ENCODE measurements around the gene PAXIP1. TPM values are rescaled to one million over a fixed set of nuclear protein-coding genes. Genes with fewer than 3 reads are reported as not detected.
"Not testable (repeated sequence)": the region's sequence is repeated elsewhere in the genome, so short reads cannot be mapped to it uniquely, and the experiment has no call there.

PAXIP1 gene, protein sequence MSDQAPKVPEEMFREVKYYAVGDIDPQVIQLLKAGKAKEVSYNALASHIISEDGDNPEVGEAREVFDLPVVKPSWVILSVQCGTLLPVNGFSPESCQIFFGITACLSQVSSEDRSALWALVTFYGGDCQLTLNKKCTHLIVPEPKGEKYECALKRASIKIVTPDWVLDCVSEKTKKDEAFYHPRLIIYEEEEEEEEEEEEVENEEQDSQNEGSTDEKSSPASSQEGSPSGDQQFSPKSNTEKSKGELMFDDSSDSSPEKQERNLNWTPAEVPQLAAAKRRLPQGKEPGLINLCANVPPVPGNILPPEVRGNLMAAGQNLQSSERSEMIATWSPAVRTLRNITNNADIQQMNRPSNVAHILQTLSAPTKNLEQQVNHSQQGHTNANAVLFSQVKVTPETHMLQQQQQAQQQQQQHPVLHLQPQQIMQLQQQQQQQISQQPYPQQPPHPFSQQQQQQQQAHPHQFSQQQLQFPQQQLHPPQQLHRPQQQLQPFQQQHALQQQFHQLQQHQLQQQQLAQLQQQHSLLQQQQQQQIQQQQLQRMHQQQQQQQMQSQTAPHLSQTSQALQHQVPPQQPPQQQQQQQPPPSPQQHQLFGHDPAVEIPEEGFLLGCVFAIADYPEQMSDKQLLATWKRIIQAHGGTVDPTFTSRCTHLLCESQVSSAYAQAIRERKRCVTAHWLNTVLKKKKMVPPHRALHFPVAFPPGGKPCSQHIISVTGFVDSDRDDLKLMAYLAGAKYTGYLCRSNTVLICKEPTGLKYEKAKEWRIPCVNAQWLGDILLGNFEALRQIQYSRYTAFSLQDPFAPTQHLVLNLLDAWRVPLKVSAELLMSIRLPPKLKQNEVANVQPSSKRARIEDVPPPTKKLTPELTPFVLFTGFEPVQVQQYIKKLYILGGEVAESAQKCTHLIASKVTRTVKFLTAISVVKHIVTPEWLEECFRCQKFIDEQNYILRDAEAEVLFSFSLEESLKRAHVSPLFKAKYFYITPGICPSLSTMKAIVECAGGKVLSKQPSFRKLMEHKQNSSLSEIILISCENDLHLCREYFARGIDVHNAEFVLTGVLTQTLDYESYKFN
- polyA plus RNA-seq (2013, experiment 1 of 4): 30.5 TPM
- 30.7 TPM for polyA plus RNA-seq (2013, experiment 2 of 4)
- polyA plus RNA-seq (2013, experiment 3 of 4): 23.0 TPM
- polyA plus RNA-seq (2013, experiment 4 of 4): 23.3 TPM

DNA sequence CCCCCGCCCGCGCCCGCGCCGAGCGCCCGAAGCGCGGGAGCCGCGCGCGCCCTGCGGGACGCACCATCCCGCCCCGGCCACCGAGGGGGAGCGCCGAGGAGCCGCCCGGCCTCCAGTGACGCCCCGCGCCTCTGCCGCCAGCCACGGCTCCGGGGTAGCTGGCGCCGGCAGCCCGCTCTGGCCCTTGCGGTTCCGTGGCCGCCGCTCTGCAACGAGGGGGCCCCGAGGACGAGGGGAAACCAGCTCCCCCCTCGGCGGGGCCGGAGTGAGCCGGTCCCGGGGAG lies at the start of gene PAXIP1:
PAXIP1 (minus strand) TSS at position 33 of the 284 bp plus-strand sequence. CDS start 195 bp downstream, outside the sequence.
- Histone ChIP-seq H3K9me3 (ENCODE audit: control insufficient read depth, low read length) (no peaks in the 10 kb centered on the region), H3K27ac (ENCODE audit: insufficient read depth, low read depth, low read length, poor library complexity, severe bottlenecking) (peak within 1 kb of the TSS; percentile 99), H3K36me3 (ENCODE audit: control insufficient read depth, insufficient read depth, low read length) (peaks cover 4% of the 10 kb centered on the region), H3K27me3 (ENCODE audit: control insufficient read depth, insufficient read depth, low read length, poor library complexity, severe bottlenecking) (no peaks in the 10 kb centered on the region), H3K4me1 (ENCODE audit: control insufficient read depth, insufficient read depth, low read length) (no peaks in the 10 kb centered on the region), H3K4me3 (ENCODE audit: insufficient read depth, low read depth, low read length) (peak within 1 kb of the TSS; percentile 98)
- 0% methylated on average over 44 of the region's 44 CpGs for WGBS, 2 experiments

DNA sequence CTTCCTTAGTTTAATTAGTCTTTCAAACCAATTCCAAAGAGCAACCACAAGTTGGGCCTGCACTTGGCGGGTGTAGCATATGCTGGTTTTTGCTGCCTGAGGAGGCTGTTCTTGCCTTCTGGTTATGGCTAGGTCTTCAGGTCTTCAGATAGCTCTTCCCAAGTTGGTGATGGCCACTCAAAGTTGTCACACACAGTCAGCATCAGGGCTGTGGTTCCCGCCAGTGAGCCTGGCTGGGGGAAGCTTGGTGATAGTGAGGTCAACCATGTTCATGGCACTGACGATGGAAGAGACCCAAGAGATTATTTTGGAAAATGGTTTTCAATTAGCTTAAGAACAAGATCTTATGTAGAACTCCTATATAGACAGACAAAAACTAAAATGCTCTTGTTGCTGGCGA lies 48.4 kb upstream of the PAXIP1 start:
- Histone ChIP-seq H3K27me3 (ENCODE audit: control insufficient read depth, insufficient read depth, low read length, poor library complexity, severe bottlenecking) (no peaks in the 10 kb centered on the region), H3K9me3 (ENCODE audit: control insufficient read depth, low read length) (no peaks in the 10 kb centered on the region), H3K36me3 (ENCODE audit: control insufficient read depth, insufficient read depth, low read length) (no peaks in the 10 kb centered on the region), H3K4me1 (ENCODE audit: control insufficient read depth, insufficient read depth, low read length) (no peaks in the 10 kb centered on the region), H3K27ac (ENCODE audit: insufficient read depth, low read depth, low read length, poor library complexity, severe bottlenecking) (no peak overlapping the region), H3K4me3 (ENCODE audit: insufficient read depth, low read depth, low read length) (no peak overlapping the region)
- WGBS, 2 experiments: 94 to 97% methylated on average over 4 of the region's 4 CpGs

- 88 to 95% methylated on average over 3 to 4 of the region's 4 CpGs for WGBS, 2 experiments
- Histone ChIP-seq H3K36me3 (ENCODE audit: control insufficient read depth, insufficient read depth, low read length) (no peaks in the 10 kb centered on the region), H3K27me3 (ENCODE audit: control insufficient read depth, insufficient read depth, low read length, poor library complexity, severe bottlenecking) (no peaks in the 10 kb centered on the region), H3K9me3 (ENCODE audit: control insufficient read depth, low read length) (no peaks in the 10 kb centered on the region), H3K27ac (ENCODE audit: insufficient read depth, low read depth, low read length, poor library complexity, severe bottlenecking) (no peak overlapping the region), H3K4me1 (ENCODE audit: control insufficient read depth, insufficient read depth, low read length) (no peaks in the 10 kb centered on the region), H3K4me3 (ENCODE audit: insufficient read depth, low read depth, low read length) (no peak overlapping the region)
Observed at GRCh38 chr7:155048006-155048405, 45.1 kb upstream of the PAXIP1 start.

- Histone ChIP-seq H3K27ac (ENCODE audit: insufficient read depth, low read depth, low read length, poor library complexity, severe bottlenecking) (no peak overlapping the region), H3K27me3 (ENCODE audit: control insufficient read depth, insufficient read depth, low read length, poor library complexity, severe bottlenecking) (no peaks in the 10 kb centered on the region), H3K9me3 (ENCODE audit: control insufficient read depth, low read length) (no peaks in the 10 kb centered on the region), H3K36me3 (ENCODE audit: control insufficient read depth, insufficient read depth, low read length) (no peaks in the 10 kb centered on the region), H3K4me1 (ENCODE audit: control insufficient read depth, insufficient read depth, low read length) (no peaks in the 10 kb centered on the region), H3K4me3 (ENCODE audit: insufficient read depth, low read depth, low read length) (no peak overlapping the region)
- WGBS, 2 experiments: 90 to 92% methylated on average over 4 of the region's 4 CpGs
Observed at GRCh38 chr7:155043756-155044155, 40.8 kb upstream of the PAXIP1 start.

- H3K9me3 ChIP-seq (ENCODE audit: control insufficient read depth, low read length): no peaks in the 10 kb centered on the region
- no peak overlapping the region for H3K4me3 ChIP-seq (ENCODE audit: insufficient read depth, low read depth, low read length)
- H3K27ac ChIP-seq (ENCODE audit: insufficient read depth, low read depth, low read length, poor library complexity, severe bottlenecking): no peak overlapping the region
- 87 to 94% methylated on average over 4 of the region's 4 CpGs for WGBS, 2 experiments
- H3K36me3 ChIP-seq (ENCODE audit: control insufficient read depth, insufficient read depth, low read length): no peaks in the 10 kb centered on the region
- no peaks in the 10 kb centered on the region for H3K4me1 ChIP-seq (ENCODE audit: control insufficient read depth, insufficient read depth, low read length)
- H3K27me3 ChIP-seq (ENCODE audit: control insufficient read depth, insufficient read depth, low read length, poor library complexity, severe bottlenecking): no peaks in the 10 kb centered on the region
Observed at GRCh38 chr7:155038335-155038734, 35.4 kb upstream of the PAXIP1 start.

DNA sequence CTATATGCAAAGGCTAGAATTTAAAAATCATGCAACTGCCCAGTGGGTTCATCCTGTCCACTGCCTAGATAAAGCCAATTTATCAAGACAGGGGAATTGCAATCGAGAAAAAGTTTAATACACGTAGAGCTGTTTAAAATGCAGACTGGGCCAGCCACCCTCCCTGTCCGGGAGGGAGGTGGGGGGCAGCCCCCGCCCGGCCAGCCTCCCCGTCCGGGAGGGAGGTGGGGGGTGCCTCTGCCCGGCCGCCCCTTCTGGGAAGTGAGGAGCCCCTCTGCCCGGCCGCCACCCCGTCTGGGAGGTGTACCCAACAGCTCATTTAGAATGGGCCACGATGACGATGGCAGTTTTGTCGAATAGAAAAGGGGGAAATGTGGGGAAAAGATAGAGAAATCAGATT lies 31.6 kb upstream of the PAXIP1 start:
- not testable (repeated sequence) for H3K36me3 ChIP-seq (ENCODE audit: control insufficient read depth, insufficient read depth, low read length); H3K27ac ChIP-seq (ENCODE audit: insufficient read depth, low read depth, low read length, poor library complexity, severe bottlenecking)
- 90 to 92% methylated on average over 14 of the region's 15 CpGs for WGBS, 2 experiments

DNA sequence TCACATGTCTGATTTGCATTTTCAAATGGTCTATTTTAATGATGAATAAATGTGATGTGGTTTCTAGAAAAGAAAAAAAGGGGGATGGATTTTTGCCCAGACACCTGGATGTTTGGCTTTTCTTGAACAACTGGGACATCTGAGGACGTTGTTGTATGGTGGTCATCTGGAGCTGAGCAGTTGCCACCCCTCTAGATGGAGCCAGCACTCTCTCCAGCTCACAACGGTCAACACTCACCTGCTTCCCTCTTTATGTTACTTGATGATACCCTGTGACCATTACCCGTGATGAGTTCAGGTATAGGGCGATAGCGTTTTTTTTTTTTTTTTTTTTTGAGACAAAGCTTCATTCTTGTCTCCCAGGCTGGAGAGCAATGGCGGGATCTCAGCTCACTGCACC lies 30.1 kb upstream of the PAXIP1 start:
- Histone ChIP-seq H3K36me3 (ENCODE audit: control insufficient read depth, insufficient read depth, low read length) (no peaks in the 10 kb centered on the region), H3K4me1 (ENCODE audit: control insufficient read depth, insufficient read depth, low read length) (no peaks in the 10 kb centered on the region), H3K27ac (ENCODE audit: insufficient read depth, low read depth, low read length, poor library complexity, severe bottlenecking) (no peak overlapping the region), H3K9me3 (ENCODE audit: control insufficient read depth, low read length) (no peaks in the 10 kb centered on the region), H3K4me3 (ENCODE audit: insufficient read depth, low read depth, low read length) (no peak overlapping the region), H3K27me3 (ENCODE audit: control insufficient read depth, insufficient read depth, low read length, poor library complexity, severe bottlenecking) (no peaks in the 10 kb centered on the region)
- 89 to 90% methylated on average over 6 of the region's 6 CpGs for WGBS, 2 experiments

More for the DNA sequence above, 31.6 kb upstream of the PAXIP1 start:
- H3K27me3 ChIP-seq (ENCODE audit: control insufficient read depth, insufficient read depth, low read length, poor library complexity, severe bottlenecking); H3K4me1 ChIP-seq (ENCODE audit: control insufficient read depth, insufficient read depth, low read length); H3K4me3 ChIP-seq (ENCODE audit: insufficient read depth, low read depth, low read length); H3K9me3 ChIP-seq (ENCODE audit: control insufficient read depth, low read length): not testable (repeated sequence)

DNA sequence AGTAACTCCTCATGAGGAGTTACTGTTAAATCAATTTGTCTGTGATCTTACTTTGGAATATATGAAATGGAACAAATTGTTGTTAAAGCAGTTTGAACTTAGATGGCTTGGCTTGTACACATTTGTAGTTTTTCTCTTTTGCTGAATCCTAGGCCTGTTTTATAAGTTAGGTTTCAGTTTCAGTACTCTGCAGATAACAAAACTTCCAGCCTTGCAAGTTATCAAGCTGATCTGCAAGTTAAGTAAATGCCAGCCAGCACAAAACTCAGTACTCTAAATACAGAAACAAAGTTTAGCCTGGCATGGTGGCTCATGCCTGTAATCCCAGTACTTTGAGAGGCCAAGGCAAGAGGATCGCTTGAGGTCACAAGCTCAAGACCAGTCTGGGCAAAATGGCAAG lies 25.0 kb upstream of the PAXIP1 start:
- 94 to 100% methylated on average over 1 of the region's 1 CpG for WGBS, 2 experiments

DNA sequence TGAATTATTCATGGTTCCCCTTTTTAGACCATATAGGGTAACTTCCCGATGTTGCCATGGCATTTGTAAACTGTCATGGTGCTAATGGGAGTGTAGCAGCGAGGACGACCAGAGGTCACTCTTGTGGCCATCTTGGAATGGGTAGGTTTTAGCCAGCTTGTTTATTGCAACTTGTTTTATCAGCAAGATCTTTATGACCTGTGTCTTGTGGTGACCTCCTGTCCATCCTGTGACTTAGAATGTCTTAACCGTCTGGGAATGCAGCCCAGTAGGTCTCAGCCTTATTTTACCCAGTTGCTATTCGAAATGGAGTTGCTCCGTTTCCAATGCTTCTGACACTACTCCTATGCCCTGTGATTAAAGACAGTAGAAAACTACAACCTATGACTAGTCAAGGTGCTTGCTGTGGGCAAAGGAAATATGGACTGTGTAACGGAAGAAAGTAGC lies 18.8 kb upstream of the PAXIP1 start:
- WGBS, 2 experiments: 93 to 95% methylated on average over 7 of the region's 7 CpGs

More for the DNA sequence above, 25.0 kb upstream of the PAXIP1 start:
- Histone ChIP-seq H3K9me3 (ENCODE audit: control insufficient read depth, low read length) (no peaks in the 10 kb centered on the region), H3K27me3 (ENCODE audit: control insufficient read depth, insufficient read depth, low read length, poor library complexity, severe bottlenecking) (no peaks in the 10 kb centered on the region), H3K4me1 (ENCODE audit: control insufficient read depth, insufficient read depth, low read length) (no peaks in the 10 kb centered on the region), H3K36me3 (ENCODE audit: control insufficient read depth, insufficient read depth, low read length) (no peaks in the 10 kb centered on the region), H3K27ac (ENCODE audit: insufficient read depth, low read depth, low read length, poor library complexity, severe bottlenecking) (no peak overlapping the region), H3K4me3 (ENCODE audit: insufficient read depth, low read depth, low read length) (no peak overlapping the region)

GRCh38 chr7:155020996-155021395 lies 18.1 kb upstream of the PAXIP1 start:
- no peak overlapping the region for H3K4me3 ChIP-seq (ENCODE audit: insufficient read depth, low read depth, low read length)
- no peaks in the 10 kb centered on the region for H3K4me1 ChIP-seq (ENCODE audit: control insufficient read depth, insufficient read depth, low read length)
- H3K9me3 ChIP-seq (ENCODE audit: control insufficient read depth, low read length): no peaks in the 10 kb centered on the region
- no peaks in the 10 kb centered on the region for H3K27me3 ChIP-seq (ENCODE audit: control insufficient read depth, insufficient read depth, low read length, poor library complexity, severe bottlenecking)
- WGBS, 2 experiments: 78 to 79% methylated on average over 5 of the region's 5 CpGs
- no peaks in the 10 kb centered on the region for H3K36me3 ChIP-seq (ENCODE audit: control insufficient read depth, insufficient read depth, low read length)
- H3K27ac ChIP-seq (ENCODE audit: insufficient read depth, low read depth, low read length, poor library complexity, severe bottlenecking): no peak overlapping the region

More for the DNA sequence above, 18.8 kb upstream of the PAXIP1 start:
- H3K27ac ChIP-seq (ENCODE audit: insufficient read depth, low read depth, low read length, poor library complexity, severe bottlenecking): no peak overlapping the region
- no peaks in the 10 kb centered on the region for H3K9me3 ChIP-seq (ENCODE audit: control insufficient read depth, low read length)
- H3K4me3 ChIP-seq (ENCODE audit: insufficient read depth, low read depth, low read length): no peak overlapping the region
- no peaks in the 10 kb centered on the region for H3K27me3 ChIP-seq (ENCODE audit: control insufficient read depth, insufficient read depth, low read length, poor library complexity, severe bottlenecking)
- no peaks in the 10 kb centered on the region for H3K4me1 ChIP-seq (ENCODE audit: control insufficient read depth, insufficient read depth, low read length)
- no peaks in the 10 kb centered on the region for H3K36me3 ChIP-seq (ENCODE audit: control insufficient read depth, insufficient read depth, low read length)

All from ectodermal cell (in vitro differentiated cells).